Spleen (tissue), 7 donors: Measurements from ENCODE around the gene DMBT1.

Experiments
- CTCF ChIP-seq, 11 experiments: fragments of 200-600 bp in 7 of 11; fragments of 450-650 bp in 4 of 11; sonication (generic) in 4 of 11; IDR thresholded peaks in 8 of 11; conservative IDR thresholded peaks in 3 of 11; 1 replicate in 7 of 11; 2 replicates in 4 of 11; pipeline versions ENCODE4 v1.4.0 to v1.8.0; 2016 to 2021; ENCODE audit warnings: antibody characterized with exemption in 11 of 11, inconsistent platforms in 4 of 11, mild to moderate bottlenecking in 1 of 11
- POLR2A ChIP-seq, 3 donors: fragments of 450-650 bp; IDR thresholded peaks; one replicate each; pipeline ENCODE4 v1.5.1; 2017; ENCODE audit warnings: antibody characterized with exemption in 3 of 3, mild to moderate bottlenecking in 1 of 3
- POLR2AphosphoS5 ChIP-seq, 3 donors: sonication (generic); formaldehyde crosslinking; IDR thresholded peaks; one replicate each; pipeline ENCODE4 v1.5.1; 2017; ENCODE audit warnings: antibody characterized with exemption in 3 of 3
- donor health status: DM: no; HTN: no; CAD: no; lungs with moderate emphysema.
- donor health status: DM: no; HTN: no; CAD: no.
- donor health status: DM: no; HTN: no; CAD: no.

DNA sequence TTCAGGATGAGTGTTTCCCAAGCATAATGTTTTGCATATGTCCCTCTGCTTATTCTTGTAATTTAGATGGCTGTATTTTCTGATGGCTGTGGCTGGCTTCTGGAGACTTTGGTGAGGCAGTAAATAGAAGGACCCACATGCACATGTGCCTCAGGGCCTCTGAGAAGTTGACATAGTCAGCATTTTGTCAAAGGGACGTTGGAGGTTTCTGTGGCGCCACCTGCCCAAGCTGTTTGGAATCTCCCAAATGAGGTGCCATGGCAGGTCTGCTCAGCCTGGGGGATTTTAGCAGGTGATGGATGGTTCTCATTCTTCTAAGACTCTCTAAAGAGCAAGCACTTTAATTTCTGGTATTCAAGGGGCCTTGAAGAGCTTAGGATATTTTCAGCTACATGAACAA lies 109.3 kb downstream of the DMBT1 start:
- TF ChIP-seq CTCF (IDR thresholded peaks at IDR 0.05 in 8 of 11, conservative IDR thresholded peaks at IDR 0.05 in 3 of 11) (no peak), POLR2AphosphoS5 (IDR thresholded peaks at IDR 0.05) (no peak), POLR2A (IDR thresholded peaks at IDR 0.05) (no peak)
